Measurements from ENCODE around the gene DYNLT2. TPM values are rescaled to one million over a fixed set of nuclear protein-coding genes. Genes with fewer than 3 reads are reported as not detected.

DYNLT2 gene
- total and polyA plus RNA-seq, 2 experiments from 2014 or later, result 2.4 to 2.9 TPM

DNA sequence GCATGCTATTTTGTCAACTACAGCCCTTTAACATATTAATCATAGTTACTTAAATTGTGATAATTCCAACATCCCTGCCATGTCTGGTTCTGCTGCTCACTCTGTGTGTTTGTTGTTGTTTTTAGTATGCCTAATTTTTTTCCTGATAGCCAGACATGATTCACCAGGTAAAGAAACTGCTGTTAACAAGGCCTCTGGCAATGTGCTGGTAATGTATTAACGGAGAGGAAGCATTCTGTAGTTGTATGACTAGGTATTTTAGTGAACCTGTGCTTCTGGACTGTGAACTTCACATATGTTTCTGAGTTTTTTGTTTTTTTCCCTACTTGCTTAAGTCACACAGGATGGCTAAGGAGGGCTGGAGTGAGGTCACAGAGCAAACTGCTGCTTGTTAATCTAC, 4.8 kb downstream of the DYNLT2 start:
- Histone ChIP-seq H3K36me3 (no peaks in the 10 kb centered on the region), H3K27me3 (no peaks in the 10 kb centered on the region), H3K27ac (no peak overlapping the region), H3K4me3 (no peak overlapping the region), H3K4me1 (ENCODE audit: low read depth) (peaks cover 10% of the 10 kb centered on the region), H3K9me3 (ENCODE audit: low read depth) (no peaks in the 10 kb centered on the region)
- TF ChIP-seq, protein P1, sequence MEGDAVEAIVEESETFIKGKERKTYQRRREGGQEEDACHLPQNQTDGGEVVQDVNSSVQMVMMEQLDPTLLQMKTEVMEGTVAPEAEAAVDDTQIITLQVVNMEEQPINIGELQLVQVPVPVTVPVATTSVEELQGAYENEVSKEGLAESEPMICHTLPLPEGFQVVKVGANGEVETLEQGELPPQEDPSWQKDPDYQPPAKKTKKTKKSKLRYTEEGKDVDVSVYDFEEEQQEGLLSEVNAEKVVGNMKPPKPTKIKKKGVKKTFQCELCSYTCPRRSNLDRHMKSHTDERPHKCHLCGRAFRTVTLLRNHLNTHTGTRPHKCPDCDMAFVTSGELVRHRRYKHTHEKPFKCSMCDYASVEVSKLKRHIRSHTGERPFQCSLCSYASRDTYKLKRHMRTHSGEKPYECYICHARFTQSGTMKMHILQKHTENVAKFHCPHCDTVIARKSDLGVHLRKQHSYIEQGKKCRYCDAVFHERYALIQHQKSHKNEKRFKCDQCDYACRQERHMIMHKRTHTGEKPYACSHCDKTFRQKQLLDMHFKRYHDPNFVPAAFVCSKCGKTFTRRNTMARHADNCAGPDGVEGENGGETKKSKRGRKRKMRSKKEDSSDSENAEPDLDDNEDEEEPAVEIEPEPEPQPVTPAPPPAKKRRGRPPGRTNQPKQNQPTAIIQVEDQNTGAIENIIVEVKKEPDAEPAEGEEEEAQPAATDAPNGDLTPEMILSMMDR (IDR thresholded peaks at IDR 0.05; ENCODE audit: low read depth, low read length), result no peak
- DNase-seq (ENCODE audit: low read depth in 1 of 2, low spot score in 1 of 2), result no peak

DNA sequence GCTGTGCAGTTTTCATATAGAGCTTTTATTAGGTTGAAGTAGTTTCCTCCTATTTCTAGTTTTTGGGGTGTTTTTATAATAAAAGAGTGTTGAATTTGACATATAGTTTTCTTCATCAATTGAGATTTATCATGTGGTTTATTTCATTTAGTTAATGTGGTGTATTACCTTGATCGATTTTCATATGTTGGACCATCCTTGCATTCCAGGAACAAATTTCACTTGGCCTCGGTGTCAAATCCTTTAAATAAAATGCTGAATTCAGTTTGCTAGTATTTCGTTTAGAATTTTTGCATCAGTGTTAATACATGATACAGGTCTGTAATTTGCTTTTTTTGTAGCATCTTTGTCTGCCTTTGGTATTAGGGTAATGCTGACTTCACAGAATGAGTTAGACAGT, 6.0 kb downstream of the DYNLT2 start:
- Histone ChIP-seq H3K9me3 (ENCODE audit: low read depth) (no peaks in the 10 kb centered on the region), H3K4me1 (ENCODE audit: low read depth) (peaks cover 7% of the 10 kb centered on the region), H3K27ac (no peak overlapping the region), H3K36me3 (no peaks in the 10 kb centered on the region), H3K4me3 (no peak overlapping the region), H3K27me3 (no peaks in the 10 kb centered on the region)
- TF ChIP-seq, protein P1 (IDR thresholded peaks at IDR 0.05; ENCODE audit: low read depth, low read length), result no peak
- no peak for DNase-seq (ENCODE audit: low read depth in 1 of 2, low spot score in 1 of 2)

DNA sequence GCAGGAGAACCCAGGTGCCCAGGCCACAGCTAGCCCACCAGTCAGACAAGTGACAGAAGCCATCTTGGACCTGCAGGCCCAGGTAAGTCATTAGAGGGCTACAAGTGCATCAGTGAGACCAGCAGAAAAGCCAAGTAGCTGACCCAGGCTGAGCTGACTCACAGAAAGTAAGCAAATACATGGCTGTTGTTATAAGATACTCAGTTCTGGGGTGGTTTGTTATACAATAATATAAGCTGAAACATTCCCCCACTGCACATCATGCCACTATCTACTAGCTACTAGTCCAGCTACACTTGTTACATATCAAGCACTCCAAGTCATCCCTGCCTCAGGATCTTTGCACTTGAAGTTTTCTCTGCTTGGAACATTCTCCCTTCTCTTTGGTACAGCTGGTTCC, 10.0 kb downstream of the DYNLT2 start:
- Histone ChIP-seq H3K36me3 (no peaks in the 10 kb centered on the region), H3K4me1 (ENCODE audit: low read depth) (peaks cover 4% of the 10 kb centered on the region), H3K9me3 (ENCODE audit: low read depth) (no peaks in the 10 kb centered on the region), H3K27ac (no peak overlapping the region), H3K4me3 (no peak overlapping the region), H3K27me3 (no peaks in the 10 kb centered on the region)
- TF ChIP-seq, protein P1 (IDR thresholded peaks at IDR 0.05; ENCODE audit: low read depth, low read length), result no peak
- no peak for DNase-seq (ENCODE audit: low read depth in 1 of 2, low spot score in 1 of 2)

DNA sequence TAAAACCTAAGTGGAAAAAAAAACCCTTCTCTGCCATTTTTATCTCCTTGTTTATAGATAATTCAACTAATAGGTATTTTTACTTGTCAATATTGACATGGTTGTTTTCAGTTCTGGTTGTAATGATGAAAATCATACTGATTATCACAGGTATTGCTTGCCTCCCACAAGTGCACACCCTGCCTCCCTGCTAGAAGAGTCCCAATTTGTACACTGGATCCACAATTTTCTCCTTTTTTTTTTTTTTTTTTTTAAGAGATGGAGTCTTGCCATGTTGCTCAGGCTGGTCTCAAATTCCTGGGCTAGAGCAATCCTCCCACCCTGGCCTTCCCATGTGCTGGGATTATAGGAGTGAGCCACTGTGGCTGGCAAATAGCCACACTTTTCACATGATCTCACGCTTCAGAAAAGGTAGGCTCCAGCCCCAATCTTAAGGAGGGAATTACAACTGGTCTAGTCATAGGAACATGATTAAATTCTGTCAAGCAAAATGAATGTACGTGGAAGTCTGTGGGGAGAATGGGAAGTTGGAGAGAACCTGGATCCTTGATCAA, 12.3 kb downstream of the DYNLT2 start:
- no peaks in the 10 kb centered on the region for H3K9me3 ChIP-seq (ENCODE audit: low read depth)
- TF ChIP-seq, protein P1 (IDR thresholded peaks at IDR 0.05; ENCODE audit: low read depth, low read length), result no peak
- H3K27ac ChIP-seq, result peak overlapping the region; percentile 45
- no peaks in the 10 kb centered on the region for H3K36me3 ChIP-seq
- DNase-seq (ENCODE audit: low read depth in 1 of 2, low spot score in 1 of 2), result no peak
- H3K4me1 ChIP-seq (ENCODE audit: low read depth), result peaks cover 4% of the 10 kb centered on the region
- no peaks in the 10 kb centered on the region for H3K27me3 ChIP-seq
- H3K4me3 ChIP-seq, result no peak overlapping the region

DNA sequence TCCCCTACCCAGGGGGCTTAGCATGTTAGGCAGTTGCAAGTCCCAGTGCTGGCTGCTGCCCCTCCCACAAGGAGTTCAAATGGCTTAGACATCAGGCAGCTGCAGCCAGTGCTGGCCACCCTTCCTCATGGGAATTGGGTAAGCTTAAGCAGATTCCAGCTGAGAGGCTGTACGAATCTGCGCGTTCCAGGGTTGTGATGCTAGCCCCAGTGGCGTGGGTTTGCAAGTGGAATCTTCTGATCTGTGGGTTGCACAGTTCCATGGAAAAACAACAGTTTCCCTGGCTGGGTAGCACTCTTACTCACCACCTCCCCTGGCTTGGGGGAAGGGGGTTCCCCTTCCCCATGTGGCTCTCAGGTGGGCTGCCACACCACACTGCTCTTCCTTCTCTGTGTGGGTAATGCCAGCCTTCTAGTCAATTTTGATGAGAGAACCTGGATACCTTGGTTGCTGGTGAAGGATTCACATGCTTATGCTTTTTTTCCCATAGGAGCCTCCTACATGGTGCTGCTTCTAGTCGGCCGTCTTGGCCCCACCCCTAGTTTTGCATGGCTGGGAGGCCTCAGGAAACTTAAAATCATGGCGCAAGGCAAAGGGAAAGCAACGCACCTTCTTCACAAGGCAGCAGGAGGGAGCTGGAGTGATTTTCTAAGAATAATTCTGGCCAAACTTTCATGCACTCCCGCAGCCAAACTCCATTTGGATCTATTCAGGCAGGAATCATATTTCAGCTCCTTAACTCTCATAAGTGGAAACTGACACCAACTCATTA, 13.0 kb downstream of the DYNLT2 start:
- no peaks in the 10 kb centered on the region for H3K9me3 ChIP-seq (ENCODE audit: low read depth)
- no peak overlapping the region for H3K4me3 ChIP-seq
- peaks cover 4% of the 10 kb centered on the region for H3K4me1 ChIP-seq (ENCODE audit: low read depth)
- peak; percentile 5 to 11 for DNase-seq (ENCODE audit: low read depth in 1 of 2, low spot score in 1 of 2)
- H3K27me3 ChIP-seq, result no peaks in the 10 kb centered on the region
- peak overlapping the region; percentile 45 for H3K27ac ChIP-seq
- TF ChIP-seq, protein P1 (IDR thresholded peaks at IDR 0.05; ENCODE audit: low read depth, low read length), result no peak
- no peaks in the 10 kb centered on the region for H3K36me3 ChIP-seq

All from cardiac muscle cell (in vitro differentiated cells and primary cell).